HEK293 (cell line): ENCODE data around the gene MICAL3.

ENCODE experiments used
- CTCF ChIA-PET: fragments of 350-600 bp; formaldehyde crosslinking; extraction: SDS; loops from one replicate; lab custom pipeline; 2021; ENCODE audit warnings: antibody characterized with exemption; lab: Yijun Ruan, JAX
- POLR2A ChIA-PET: fragments of 300-600 bp; formaldehyde crosslinking; extraction: SDS; loops from one replicate; lab custom pipeline; 2020; ENCODE audit warnings: antibody characterized with exemption, inconsistent platforms; lab: Yijun Ruan, JAX
- H3K27ac ChIP-seq: fragments of 200-500 bp; sonication (Bioruptor generic); 2 replicates; pipeline ENCODE4 v1.5.1; 2014; ENCODE audit warnings: low read depth, low read length, control low read depth, inconsistent platforms; ENCODE audit errors: extremely low read depth
- H3K36me3 ChIP-seq, 2 experiments: fragments of 200-500 bp in 1 of 2; sonication (Bioruptor generic) in 1 of 2; 1 replicate in 1 of 2; 2 replicates in 1 of 2; pipeline ENCODE4 v1.5.1; 2014 to 2017; ENCODE audit warnings: inconsistent platforms in 2 of 2, low read length in 2 of 2; ENCODE audit not compliant: control insufficient read depth in 2 of 2, insufficient read depth in 1 of 2
- H3K4me1 ChIP-seq: fragments of 200-500 bp; sonication (Bioruptor generic); 2 replicates; pipeline ENCODE4 v1.5.1; 2014; ENCODE audit warnings: mild to moderate bottlenecking, low read length, inconsistent platforms; ENCODE audit not compliant: control insufficient read depth, insufficient read depth
- H3K4me3 ChIP-seq: 2 replicates; pipeline ENCODE4 v1.5.1; 2011; ENCODE audit warnings: low read depth, mild to moderate bottlenecking, control low read depth, low read length, moderate library complexity
- H3K9me3 ChIP-seq: fragments of 200-500 bp; sonication (Bioruptor generic); 2 replicates; pipeline ENCODE4 v1.5.1; 2014; ENCODE audit warnings: low read depth, low read length, inconsistent platforms; ENCODE audit not compliant: control insufficient read depth, insufficient read depth
- BCL11A ChIP-seq: fragments of 450-650 bp; formaldehyde crosslinking; IDR thresholded peaks from 2 replicates; pipeline ENCODE4 v1.5.1; 2016; ENCODE audit warnings: low read depth, missing biosample characterization, missing genetic modification characterization
- EGR2 ChIP-seq: fragments of 450-650 bp; formaldehyde crosslinking; IDR thresholded peaks from 2 replicates; pipeline ENCODE4 v1.5.1; 2016; ENCODE audit warnings: low read depth, missing biosample characterization, missing genetic modification characterization
- GLIS1 ChIP-seq: fragments of 450-650 bp; formaldehyde crosslinking; IDR thresholded peaks from 2 replicates; pipeline ENCODE4 v1.5.1; 2016; ENCODE audit warnings: missing biosample characterization, missing genetic modification characterization
- KLF1 ChIP-seq: fragments of 450-650 bp; formaldehyde crosslinking; IDR thresholded peaks from 2 replicates; pipeline ENCODE4 v1.5.1; 2016; ENCODE audit warnings: missing biosample characterization, missing genetic modification characterization
- KLF7 ChIP-seq: fragments of 450-650 bp; formaldehyde crosslinking; IDR thresholded peaks from 2 replicates; pipeline ENCODE4 v1.5.1; 2016; ENCODE audit warnings: missing biosample characterization, missing genetic modification characterization, borderline replicate concordance
- KLF9 ChIP-seq: fragments of 450-650 bp; formaldehyde crosslinking; IDR thresholded peaks from 2 replicates; pipeline ENCODE4 v1.5.1; 2016; ENCODE audit warnings: missing biosample characterization, missing genetic modification characterization, low read depth
- MEIS1 ChIP-seq: sonication (generic); formaldehyde crosslinking; IDR thresholded peaks from 2 replicates; pipeline ENCODE4 v1.8.1; 2022; ENCODE audit warnings: missing genetic modification reagents, mild to moderate bottlenecking, borderline replicate concordance
- PRDM1 ChIP-seq: fragments of 450-650 bp; formaldehyde crosslinking; IDR thresholded peaks from 2 replicates; pipeline ENCODE4; 2016; ENCODE audit warnings: missing biosample characterization, missing genetic modification characterization
- REPIN1 ChIP-seq: fragments of 450-650 bp; formaldehyde crosslinking; IDR thresholded peaks from 2 replicates; pipeline ENCODE4 v1.5.1; 2017; ENCODE audit warnings: missing biosample characterization, missing genetic modification characterization, low read depth
- ZBTB17 ChIP-seq: fragments of 450-650 bp; formaldehyde crosslinking; IDR thresholded peaks from 2 replicates; pipeline ENCODE4 v1.5.1; 2016; ENCODE audit warnings: missing biosample characterization, missing genetic modification characterization
- ZIC2 ChIP-seq: fragments of 450-650 bp; formaldehyde crosslinking; IDR thresholded peaks from 2 replicates; pipeline ENCODE4 v1.5.1; 2016; ENCODE audit warnings: missing biosample characterization, missing genetic modification characterization
- ZNF341 ChIP-seq: fragments of 450-650 bp; formaldehyde crosslinking; IDR thresholded peaks from 2 replicates; pipeline ENCODE4; 2016; ENCODE audit warnings: low read depth, missing biosample characterization, missing genetic modification characterization
- ZNF416 ChIP-seq: fragments of 450-650 bp; formaldehyde crosslinking; IDR thresholded peaks from 2 replicates; pipeline ENCODE4 v1.5.1; 2016; ENCODE audit warnings: missing biosample characterization, missing genetic modification characterization
- TF ChIP-seq, protein P1 (sequence below): fragments of 450-650 bp; formaldehyde crosslinking; IDR thresholded peaks from 2 replicates; pipeline ENCODE4 v1.5.1; 2016; ENCODE audit warnings: missing biosample characterization, missing genetic modification characterization
- TF ChIP-seq, protein P2 (sequence below): fragments of 450-650 bp; formaldehyde crosslinking; IDR thresholded peaks from 2 replicates; pipeline ENCODE4 v1.5.1; 2016; ENCODE audit warnings: missing biosample characterization, missing genetic modification characterization
- TF ChIP-seq, protein P3 (sequence below): fragments of 450-650 bp; formaldehyde crosslinking; IDR thresholded peaks from 2 replicates; pipeline ENCODE4 v1.5.1; 2017; ENCODE audit warnings: missing biosample characterization, missing genetic modification characterization

MICAL3 gene

DNA sequence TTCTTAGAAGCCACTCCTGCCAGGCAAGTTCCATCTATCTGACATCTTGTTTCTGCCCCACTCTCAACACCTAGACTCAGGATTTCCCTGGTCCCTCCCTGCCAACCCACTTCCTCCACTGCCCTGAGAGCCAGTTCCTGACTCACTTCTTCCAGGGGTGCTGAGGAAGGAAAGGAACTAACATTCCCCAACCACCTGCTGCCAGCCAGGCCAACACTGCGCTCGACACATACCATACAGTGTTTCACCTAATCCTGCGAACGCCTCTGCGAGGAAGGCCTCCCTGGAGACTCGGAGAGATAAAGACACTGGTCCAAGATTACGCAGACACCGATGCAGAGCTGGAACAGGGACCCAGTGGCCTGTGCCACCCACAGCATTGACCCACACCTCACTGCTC lies 40.2 kb downstream of the MICAL3 start:
- Histone ChIP-seq H3K36me3 (peaks cover 0 to 4% of the 10 kb centered on the region in 2 experiments; a peak in 1 of 3 replicates), H3K27ac (no peak overlapping the region), H3K4me1 (peaks cover 13% of the 10 kb centered on the region), H3K4me3 (no peak overlapping the region), H3K9me3 (no peaks in the 10 kb centered on the region)
- TF ChIP-seq EGR2 (0 out of 2 replicates have a peak, but pooled peaks have one; percentile 7), ZNF341 (tag by site-specific recombination) (no peak)
- POLR2A ChIA-PET: no interaction called here
- CTCF ChIA-PET: interaction anchor here (0.7 kb wide), 1 partner anchor 48 kb away, joined by 3 read pairs; no protein-coding TSS in a partner anchor

- H3K27ac ChIP-seq: no peak overlapping the region
- ChIA-PET POLR2A (interaction anchor here (1.1 kb wide), 1 partner anchor 21 kb away, joined by 3 read pairs; no protein-coding TSS in a partner anchor), CTCF (interaction anchor here (0.6 to 1.5 kb wide), 2 partner anchors 43 to 94 kb away, joined by 3 to 4 read pairs; no protein-coding TSS in a partner anchor)
- no peak overlapping the region for H3K4me3 ChIP-seq
- peaks cover 7% of the 10 kb centered on the region for H3K4me1 ChIP-seq
- H3K9me3 ChIP-seq: no peaks in the 10 kb centered on the region; the same call in 1 of the 2 replicates
- TF ChIP-seq GLIS1 (tag by site-specific recombination): peak; percentile 19; the same call in 1 of the 2 replicates
- no peak for TF ChIP-seq ZNF416 (tag by site-specific recombination)
- no peak for TF ChIP-seq MEIS1 (CRISPR knock-in tag)
- TF ChIP-seq, all 188 proteins: peak for 1
- H3K36me3 ChIP-seq: peaks cover 0 to 4% of the 10 kb centered on the region in 2 experiments; a peak in 2 of 3 replicates
Observed at GRCh38 chr22:17982572-17983141, 41.7 kb downstream of the MICAL3 start.

DNA sequence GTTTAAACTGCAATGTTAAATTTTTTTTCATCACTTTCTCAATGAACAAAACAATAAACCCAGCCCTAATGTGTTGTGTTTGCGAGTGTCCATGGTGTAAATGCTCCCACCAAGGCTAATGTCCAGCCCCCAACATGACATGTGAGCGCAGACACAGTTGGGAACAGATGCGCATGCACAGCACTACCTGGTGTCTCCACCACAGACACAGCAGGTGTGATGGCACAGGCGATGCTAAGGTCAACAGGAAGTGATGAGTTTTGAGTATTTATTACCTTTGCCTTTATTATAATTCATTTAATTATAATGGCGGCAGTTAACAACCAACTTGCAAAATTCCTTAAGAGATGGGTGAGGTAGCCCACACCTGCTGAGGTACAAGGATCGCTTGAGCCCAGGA lies 42.9 kb downstream of the MICAL3 start:
- POLR2A ChIA-PET: no interaction called here
- no peak overlapping the region for H3K27ac ChIP-seq
- H3K4me1 ChIP-seq: peaks cover 7% of the 10 kb centered on the region; the same call in 1 of the 2 replicates

DNA sequence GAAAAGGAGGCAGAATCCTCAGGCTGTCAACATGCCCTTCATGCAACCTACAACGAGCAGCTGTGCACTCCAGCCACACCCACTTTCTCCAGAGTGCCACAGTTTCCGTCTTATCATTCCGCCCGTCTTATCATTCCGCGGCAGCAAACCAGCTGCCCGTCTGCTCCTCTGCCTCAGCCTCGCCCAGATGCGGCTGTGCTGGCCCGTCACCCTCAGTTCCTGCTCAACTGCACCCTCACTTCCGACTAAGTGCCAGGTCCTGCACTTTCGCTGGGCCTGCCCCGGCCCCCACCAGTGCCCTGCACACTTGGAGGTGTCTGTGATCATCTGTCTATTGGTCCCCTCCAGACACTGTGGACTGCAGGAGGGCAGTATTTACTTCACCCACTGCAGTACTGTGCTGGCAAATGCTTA lies 43.7 kb downstream of the MICAL3 start:
- CTCF ChIA-PET: interaction anchor here (1.2 kb wide), 1 partner anchor 95 kb away, joined by 8 read pairs; no protein-coding TSS in a partner anchor
- POLR2A ChIA-PET: interaction anchor here (0.9 kb wide), 1 partner anchor 12 kb away, joined by 3 read pairs; no protein-coding TSS in a partner anchor
- H3K9me3 ChIP-seq: no peaks in the 10 kb centered on the region; the same call in 1 of the 2 replicates
- peaks cover 0 to 2% of the 10 kb centered on the region in 2 experiments; a peak in 1 of 3 replicates for H3K36me3 ChIP-seq
- H3K4me3 ChIP-seq: no peak overlapping the region
- peaks cover 9% of the 10 kb centered on the region for H3K4me1 ChIP-seq
- no peak overlapping the region for H3K27ac ChIP-seq
- TF ChIP-seq ZIC2 (tag by site-specific recombination) (0 out of 2 replicates have a peak, but pooled peaks have one; percentile 22), PRDM1 (peak; percentile 90), KLF1 (tag by site-specific recombination) (peak; percentile 75), ZBTB17 (tag by site-specific recombination) (peak; percentile 19; the same call in 1 of the 2 replicates), REPIN1 (tag by site-specific recombination) (no peak), KLF7 (0 out of 2 replicates have a peak, but pooled peaks have one; percentile 25), KLF9 (tag by site-specific recombination) (peak; percentile 86)
- TF ChIP-seq, protein P1, sequence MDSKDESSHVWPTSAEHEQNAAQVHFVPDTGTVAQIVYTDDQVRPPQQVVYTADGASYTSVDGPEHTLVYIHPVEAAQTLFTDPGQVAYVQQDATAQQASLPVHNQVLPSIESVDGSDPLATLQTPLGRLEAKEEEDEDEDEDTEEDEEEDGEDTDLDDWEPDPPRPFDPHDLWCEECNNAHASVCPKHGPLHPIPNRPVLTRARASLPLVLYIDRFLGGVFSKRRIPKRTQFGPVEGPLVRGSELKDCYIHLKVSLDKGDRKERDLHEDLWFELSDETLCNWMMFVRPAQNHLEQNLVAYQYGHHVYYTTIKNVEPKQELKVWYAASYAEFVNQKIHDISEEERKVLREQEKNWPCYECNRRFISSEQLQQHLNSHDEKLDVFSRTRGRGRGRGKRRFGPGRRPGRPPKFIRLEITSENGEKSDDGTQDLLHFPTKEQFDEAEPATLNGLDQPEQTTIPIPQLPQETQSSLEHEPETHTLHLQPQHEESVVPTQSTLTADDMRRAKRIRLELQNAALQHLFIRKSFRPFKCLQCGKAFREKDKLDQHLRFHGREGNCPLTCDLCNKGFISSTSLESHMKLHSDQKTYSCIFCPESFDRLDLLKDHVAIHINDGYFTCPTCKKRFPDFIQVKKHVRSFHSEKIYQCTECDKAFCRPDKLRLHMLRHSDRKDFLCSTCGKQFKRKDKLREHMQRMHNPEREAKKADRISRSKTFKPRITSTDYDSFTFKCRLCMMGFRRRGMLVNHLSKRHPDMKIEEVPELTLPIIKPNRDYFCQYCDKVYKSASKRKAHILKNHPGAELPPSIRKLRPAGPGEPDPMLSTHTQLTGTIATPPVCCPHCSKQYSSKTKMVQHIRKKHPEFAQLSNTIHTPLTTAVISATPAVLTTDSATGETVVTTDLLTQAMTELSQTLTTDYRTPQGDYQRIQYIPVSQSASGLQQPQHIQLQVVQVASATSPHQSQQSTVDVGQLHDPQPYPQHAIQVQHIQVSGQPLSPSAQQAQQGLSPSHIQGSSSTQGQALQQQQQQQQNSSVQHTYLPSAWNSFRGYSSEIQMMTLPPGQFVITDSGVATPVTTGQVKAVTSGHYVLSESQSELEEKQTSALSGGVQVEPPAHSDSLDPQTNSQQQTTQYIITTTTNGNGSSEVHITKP (tag by site-specific recombination): peak; percentile 32; the same call in 1 of the 2 replicates
- TF ChIP-seq, protein P2, sequence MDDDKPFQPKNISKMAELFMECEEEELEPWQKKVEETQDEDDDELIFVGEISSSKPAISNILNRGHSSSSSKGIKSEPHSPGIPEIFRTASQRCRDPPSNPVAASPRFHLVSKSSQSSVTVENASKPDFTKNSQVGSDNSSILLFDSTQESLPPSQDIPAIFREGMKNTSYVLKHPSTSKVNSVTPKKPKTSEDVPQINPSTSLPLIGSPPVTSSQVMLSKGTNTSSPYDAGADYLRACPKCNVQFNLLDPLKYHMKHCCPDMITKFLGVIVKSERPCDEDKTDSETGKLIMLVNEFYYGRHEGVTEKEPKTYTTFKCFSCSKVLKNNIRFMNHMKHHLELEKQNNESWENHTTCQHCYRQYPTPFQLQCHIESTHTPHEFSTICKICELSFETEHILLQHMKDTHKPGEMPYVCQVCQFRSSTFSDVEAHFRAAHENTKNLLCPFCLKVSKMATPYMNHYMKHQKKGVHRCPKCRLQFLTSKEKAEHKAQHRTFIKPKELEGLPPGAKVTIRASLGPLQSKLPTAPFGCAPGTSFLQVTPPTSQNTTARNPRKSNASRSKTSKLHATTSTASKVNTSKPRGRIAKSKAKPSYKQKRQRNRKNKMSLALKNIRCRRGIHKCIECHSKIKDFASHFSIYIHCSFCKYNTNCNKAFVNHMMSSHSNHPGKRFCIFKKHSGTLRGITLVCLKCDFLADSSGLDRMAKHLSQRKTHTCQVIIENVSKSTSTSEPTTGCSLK (tag by site-specific recombination): no peak

More for the DNA sequence above, 42.9 kb downstream of the MICAL3 start:
- CTCF ChIA-PET: no interaction called here
- H3K36me3 ChIP-seq: no peaks in the 10 kb centered on the region; a peak in 1 of 3 replicates
- TF ChIP-seq, protein P3, sequence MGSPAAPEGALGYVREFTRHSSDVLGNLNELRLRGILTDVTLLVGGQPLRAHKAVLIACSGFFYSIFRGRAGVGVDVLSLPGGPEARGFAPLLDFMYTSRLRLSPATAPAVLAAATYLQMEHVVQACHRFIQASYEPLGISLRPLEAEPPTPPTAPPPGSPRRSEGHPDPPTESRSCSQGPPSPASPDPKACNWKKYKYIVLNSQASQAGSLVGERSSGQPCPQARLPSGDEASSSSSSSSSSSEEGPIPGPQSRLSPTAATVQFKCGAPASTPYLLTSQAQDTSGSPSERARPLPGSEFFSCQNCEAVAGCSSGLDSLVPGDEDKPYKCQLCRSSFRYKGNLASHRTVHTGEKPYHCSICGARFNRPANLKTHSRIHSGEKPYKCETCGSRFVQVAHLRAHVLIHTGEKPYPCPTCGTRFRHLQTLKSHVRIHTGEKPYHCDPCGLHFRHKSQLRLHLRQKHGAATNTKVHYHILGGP (tag by site-specific recombination): no peak
- TF ChIP-seq BCL11A: no peak
- 0 out of 2 replicates have a peak, but pooled peaks have one; percentile 23 for TF ChIP-seq ZIC2 (tag by site-specific recombination)
- no peak overlapping the region for H3K4me3 ChIP-seq
- no peaks in the 10 kb centered on the region; the same call in 1 of the 2 replicates for H3K9me3 ChIP-seq
